Gastrocnemius medialis (tissue), 4 donors: ENCODE data around the gene ALDH1A2. TPM values are rescaled to one million over a fixed set of nuclear protein-coding genes. Genes with fewer than 3 reads are reported as not detected.

ENCODE experiments used
- ATAC-seq, 2 donors: fragments of 150-250 bp; one replicate each; pipeline ENCODE4 v1.9.1; 2016
- DNase-seq, 2 donors: peaks; one replicate each; pipeline ENCODE4 v3.0.0-alpha.2; 2019
- H3K27ac ChIP-seq, 4 donors: fragments of 200-600 bp; sonication (generic); 1 replicate in 1 of 4; 2 replicates in 3 of 4; pipeline ENCODE4 v1.5.1; 2016 to 2018; ENCODE audit warnings: mild to moderate bottlenecking in 2 of 4, moderate library complexity in 1 of 4
- H3K27me3 ChIP-seq, 3 donors: fragments of 200-600 bp; sonication (generic) in 2 of 3; 1 replicate in 1 of 3; 2 replicates in 2 of 3; pipeline versions ENCODE4 v1.5.1 to v1.6.0; 2016 to 2019; ENCODE audit warnings: mild to moderate bottlenecking in 1 of 3, moderate library complexity in 1 of 3
- H3K36me3 ChIP-seq, 2 donors: fragments of 200-600 bp; sonication (generic) in 1 of 2; one replicate each; pipeline ENCODE4 v1.5.1; 2017 to 2018
- H3K4me1 ChIP-seq, 2 donors: fragments of 200-600 bp; sonication (generic) in 1 of 2; one replicate each; pipeline ENCODE4 v1.5.1; 2016 to 2017; ENCODE audit warnings: mild to moderate bottlenecking in 2 of 2
- H3K4me3 ChIP-seq, 4 donors: fragments of 200-600 bp; sonication (generic) in 3 of 4; 1 replicate in 1 of 4; 2 replicates in 3 of 4; pipeline ENCODE4 v1.5.1; 2016 to 2019; ENCODE audit warnings: mild to moderate bottlenecking in 2 of 4
- H3K9me3 ChIP-seq, 3 donors: fragments of 200-600 bp; sonication (generic) in 2 of 3; 1 replicate in 1 of 3; 2 replicates in 2 of 3; pipeline ENCODE4 v1.5.1; 2016 to 2019
- CTCF ChIP-seq, 5 experiments: fragments of 450-650 bp in 3 of 5; fragments of 200-600 bp in 2 of 5; sonication (generic) in 2 of 5; IDR thresholded peaks in 4 of 5; conservative IDR thresholded peaks in 1 of 5; 1 replicate in 4 of 5; 2 replicates in 1 of 5; pipeline ENCODE4 v1.5.1; 2016 to 2019; ENCODE audit warnings: antibody characterized with exemption in 5 of 5, mild to moderate bottlenecking in 3 of 5, moderate library complexity in 3 of 5
- POLR2A ChIP-seq, 2 donors: fragments of 450-650 bp; IDR thresholded peaks; one replicate each; pipeline ENCODE4 v1.6.1; 2017; ENCODE audit warnings: antibody characterized with exemption in 2 of 2, mild to moderate bottlenecking in 2 of 2, moderate library complexity in 2 of 2
- in situ Hi-C, 4 donors: fragments of 200-750 bp; cut with MboI; loops; one replicate each; pipeline versions ENCODE4 v1.15.0 to v1.8.0; 2017; ENCODE audit warnings: low sequenced_read_pairs in 4 of 4
- intact Hi-C: fragments of 100-400 bp; cut with DNase I; formaldehyde crosslinking; loops from one replicate; pipeline ENCODE4 v1.15.1; 2023; ENCODE audit warnings: low total_unique reads
- total RNA-seq, 4 donors: library from RNA; depleted of rRNA; stranded (reverse); fragments of >200 nt; gene quantifications; one replicate each; pipeline versions ENCODE4 v1.1.0 to v1.2.3, GENCODE V29; 2016

ALDH1A2 gene
- total RNA-seq, 4 donors from 2014 or later = 3.5 to 26.7 (median 5.8) TPM

GRCh38 chr15:57915827-57916531 lies 149.5 kb downstream of the ALDH1A2 start:
- Histone ChIP-seq H3K4me3 (no peak overlapping the region), H3K9me3 (no peaks in the 10 kb centered on the region), H3K36me3 (no peaks in the 10 kb centered on the region), H3K27ac (no peak overlapping the region), H3K27me3 (no peaks in the 10 kb centered on the region), H3K4me1 (peaks cover 0 to 3% of the 10 kb centered on the region in 2 donors)
- intact Hi-C loops (no loop called here), in situ Hi-C loops (no loop called here)
- ATAC-seq (peak in 1 of 2 donors; percentile 48), DNase-seq (no peak)
- no peak for TF ChIP-seq POLR2A (IDR thresholded peaks at IDR 0.05)
- no peak for TF ChIP-seq CTCF (IDR thresholded peaks at IDR 0.05 in 4 of 5, conservative IDR thresholded peaks at IDR 0.05 in 1 of 5)

- Histone ChIP-seq H3K27me3 (no peaks in the 10 kb centered on the region), H3K36me3 (no peaks in the 10 kb centered on the region), H3K9me3 (no peaks in the 10 kb centered on the region), H3K27ac (peak overlapping the region in 1 of 4 donors; percentile 7), H3K4me1 (no peaks in the 10 kb centered on the region), H3K4me3 (no peak overlapping the region)
- intact Hi-C loops (no loop called here), in situ Hi-C loops (no loop called here)
- DNase-seq (no peak), ATAC-seq (peak in 1 of 2 donors; percentile 51)
- no peak for TF ChIP-seq CTCF (IDR thresholded peaks at IDR 0.05 in 4 of 5, conservative IDR thresholded peaks at IDR 0.05 in 1 of 5)
- TF ChIP-seq POLR2A (IDR thresholded peaks at IDR 0.05) = no peak
Measured at GRCh38 chr15:57914350-57915055, 151.0 kb downstream of the ALDH1A2 start.

- Histone ChIP-seq H3K9me3 (no peaks in the 10 kb centered on the region), H3K27ac (no peak overlapping the region), H3K4me3 (no peak overlapping the region), H3K4me1 (no peaks in the 10 kb centered on the region), H3K27me3 (no peaks in the 10 kb centered on the region), H3K36me3 (no peaks in the 10 kb centered on the region)
- ATAC-seq = no peak
- DNase-seq = no peak
- TF ChIP-seq POLR2A (IDR thresholded peaks at IDR 0.05) (no peak), CTCF (IDR thresholded peaks at IDR 0.05 in 4 of 5, conservative IDR thresholded peaks at IDR 0.05 in 1 of 5) (no peak)
- intact Hi-C loops = no loop called here
- in situ Hi-C loops = no loop called here
Measured at GRCh38 chr15:57911247-57911646, 154.3 kb downstream of the ALDH1A2 start.

- in situ Hi-C loops (no loop called here), intact Hi-C loops (no loop called here)
- Histone ChIP-seq H3K27me3 (no peaks in the 10 kb centered on the region), H3K4me3 (no peak overlapping the region), H3K9me3 (no peaks in the 10 kb centered on the region), H3K27ac (no peak overlapping the region), H3K36me3 (no peaks in the 10 kb centered on the region), H3K4me1 (no peaks in the 10 kb centered on the region)
- ATAC-seq (no peak), DNase-seq (no peak)
- TF ChIP-seq CTCF (IDR thresholded peaks at IDR 0.05 in 4 of 5, conservative IDR thresholded peaks at IDR 0.05 in 1 of 5) = no peak
- TF ChIP-seq POLR2A (IDR thresholded peaks at IDR 0.05) = no peak
Measured at GRCh38 chr15:57910672-57911071, 154.8 kb downstream of the ALDH1A2 start.
